Keratinocyte (primary cell): ENCODE measurements around the gene BCL11B. TPM values are rescaled to one million over a fixed set of nuclear protein-coding genes. Genes with fewer than 3 reads are reported as not detected.

Experiments used
- DNase-seq: peaks from one replicate; pipeline ENCODE4 v3.0.0-alpha.2; 2011; ENCODE audit warnings: low read depth, missing footprints, low spot score
- FAIRE-seq: peaks from 2 replicates; lab custom pipeline; 2011; peaks lifted over from hg19 to GRCh38; lab: Jason Lieb, UNC
- H2AFZ ChIP-seq: 2 replicates; pipeline ENCODE4 v1.6.0; 2012; ENCODE audit warnings: low read length, control low read depth, inconsistent platforms; ENCODE audit not compliant: control insufficient read depth
- H3K27ac ChIP-seq: 2 replicates; pipeline ENCODE4 v1.5.1; 2011; ENCODE audit warnings: low read length; ENCODE audit not compliant: control insufficient read depth, insufficient read depth
- H3K27me3 ChIP-seq: 3 replicates; pipeline ENCODE4 v1.6.0; 2011; ENCODE audit warnings: low read length; ENCODE audit not compliant: control insufficient read depth, insufficient read depth; ENCODE audit errors: extremely low read depth
- H3K36me3 ChIP-seq, 2 experiments: 2 replicates in 1 of 2; 3 replicates in 1 of 2; pipeline ENCODE4 v1.5.1; 2011; ENCODE audit warnings: low read length in 2 of 2, mild to moderate bottlenecking in 1 of 2; ENCODE audit not compliant: control insufficient read depth in 2 of 2, insufficient read depth in 2 of 2; ENCODE audit errors: extremely low read depth in 1 of 2
- H3K4me1 ChIP-seq: 3 replicates; pipeline ENCODE4 v1.5.1; 2011; ENCODE audit warnings: low read length; ENCODE audit not compliant: control insufficient read depth, insufficient read depth; ENCODE audit errors: extremely low read depth
- H3K4me2 ChIP-seq: 3 replicates; pipeline ENCODE4 v1.6.0; 2011; ENCODE audit warnings: low read depth, low read length; ENCODE audit not compliant: control insufficient read depth, insufficient read depth; ENCODE audit errors: extremely low read depth
- H3K4me3 ChIP-seq, 3 experiments: fragments of 200-600 bp in 1 of 3; sonication (generic) in 1 of 3; 2 replicates in 2 of 3; 3 replicates in 1 of 3; pipeline ENCODE4 v1.5.1; 2011 to 2016; ENCODE audit warnings: low read length in 3 of 3, mild to moderate bottlenecking in 3 of 3, control low read depth in 2 of 3, inconsistent platforms in 1 of 3, low read depth in 1 of 3, mixed read lengths in 1 of 3, mixed run types in 1 of 3, moderate library complexity in 1 of 3; ENCODE audit not compliant: control insufficient read depth in 2 of 3, insufficient read depth in 2 of 3; ENCODE audit errors: extremely low read depth in 1 of 3
- H3K79me2 ChIP-seq: 2 replicates; pipeline ENCODE4 v1.6.0; 2012; ENCODE audit warnings: low read length; ENCODE audit not compliant: control insufficient read depth, insufficient read depth
- H3K9ac ChIP-seq: 3 replicates; pipeline ENCODE4 v1.6.0; 2011; ENCODE audit warnings: low read length; ENCODE audit not compliant: control insufficient read depth, insufficient read depth; ENCODE audit errors: extremely low read depth
- H3K9me1 ChIP-seq: 3 replicates; pipeline ENCODE4 v1.6.0; 2011; ENCODE audit warnings: low read length; ENCODE audit not compliant: control insufficient read depth, insufficient read depth; ENCODE audit errors: extremely low read depth
- H3K9me3 ChIP-seq: 2 replicates; pipeline ENCODE4 v1.5.1; 2012; ENCODE audit warnings: low read depth, low read length; ENCODE audit not compliant: control insufficient read depth
- H4K20me1 ChIP-seq: 3 replicates; pipeline ENCODE4 v1.6.0; 2011; ENCODE audit warnings: low read length; ENCODE audit not compliant: control insufficient read depth, insufficient read depth; ENCODE audit errors: extremely low read depth
- EZH2 ChIP-seq: IDR thresholded peaks from one replicate; pipeline ENCODE4 v1.6.1; 2012; ENCODE audit warnings: inconsistent platforms, mild to moderate bottlenecking, low read length, moderate library complexity
- dilution Hi-C: fragments of 300-500 bp; cut with MboI; formaldehyde crosslinking; loops from one replicate; pipeline ENCODE4 v1.7.0; 2020; ENCODE audit warnings: low sequenced_read_pairs; ENCODE audit not compliant: extremely low pct_ligation_motif_present
- polyA plus RNA-seq, 5 experiments: library from polyadenylated mRNA; depleted of rRNA in 3 of 5; stranded (reverse) in 3 of 5; stranded (forward) in 1 of 5; unstranded in 1 of 5; fragments of >200 nt; gene quantifications; 1 replicate in 1 of 5; 2 replicates in 3 of 5; 3 replicates in 1 of 5; pipeline versions ENCODE4 v1.2.1 to v1.2.3, GENCODE V29; 2011 to 2012; ENCODE audit warnings: missing spikeins in 2 of 5, low read depth in 1 of 5, low replicate concordance in 1 of 5
- TF ChIP-seq, protein P1 (sequence below), 3 experiments: IDR thresholded peaks in 1 of 3; conservative IDR thresholded peaks in 1 of 3; optimal IDR thresholded peaks in 1 of 3; 2 replicates in 2 of 3; 3 replicates in 1 of 3; pipeline versions ENCODE3 to v1.5.1; 2011; ENCODE audit warnings: low read length in 3 of 3, mild to moderate bottlenecking in 3 of 3, moderate library complexity in 2 of 3, control low read depth in 1 of 3, inconsistent platforms in 1 of 3; ENCODE audit not compliant: insufficient read depth in 2 of 3; ENCODE audit errors: extremely low read depth in 1 of 3

The BCL11B gene
- polyA plus RNA-seq, 1 donor (not counting 4 experiments of a cell fraction or from before 2014, with no cell fraction given), result 5.2 TPM

DNA sequence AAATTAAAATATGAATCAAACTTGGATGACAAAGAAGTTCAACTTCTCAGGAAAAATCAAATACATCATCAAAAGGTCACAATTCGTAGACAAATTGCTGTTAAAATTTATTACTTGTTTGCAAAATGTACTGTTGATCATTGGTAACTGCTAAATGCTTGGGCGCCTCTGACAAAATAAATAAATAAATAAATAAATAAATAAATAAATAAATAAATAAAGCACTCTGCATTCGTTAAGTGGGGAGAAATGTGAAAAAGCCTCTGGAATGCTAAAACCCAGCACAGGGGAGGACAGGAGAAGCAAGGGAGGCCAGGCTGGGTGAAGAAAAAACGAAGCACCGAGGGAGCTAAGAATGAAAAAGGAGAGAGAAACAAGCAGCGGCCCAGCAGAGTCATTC, 115.2 kb downstream of the BCL11B start:
- TF ChIP-seq, protein P1, sequence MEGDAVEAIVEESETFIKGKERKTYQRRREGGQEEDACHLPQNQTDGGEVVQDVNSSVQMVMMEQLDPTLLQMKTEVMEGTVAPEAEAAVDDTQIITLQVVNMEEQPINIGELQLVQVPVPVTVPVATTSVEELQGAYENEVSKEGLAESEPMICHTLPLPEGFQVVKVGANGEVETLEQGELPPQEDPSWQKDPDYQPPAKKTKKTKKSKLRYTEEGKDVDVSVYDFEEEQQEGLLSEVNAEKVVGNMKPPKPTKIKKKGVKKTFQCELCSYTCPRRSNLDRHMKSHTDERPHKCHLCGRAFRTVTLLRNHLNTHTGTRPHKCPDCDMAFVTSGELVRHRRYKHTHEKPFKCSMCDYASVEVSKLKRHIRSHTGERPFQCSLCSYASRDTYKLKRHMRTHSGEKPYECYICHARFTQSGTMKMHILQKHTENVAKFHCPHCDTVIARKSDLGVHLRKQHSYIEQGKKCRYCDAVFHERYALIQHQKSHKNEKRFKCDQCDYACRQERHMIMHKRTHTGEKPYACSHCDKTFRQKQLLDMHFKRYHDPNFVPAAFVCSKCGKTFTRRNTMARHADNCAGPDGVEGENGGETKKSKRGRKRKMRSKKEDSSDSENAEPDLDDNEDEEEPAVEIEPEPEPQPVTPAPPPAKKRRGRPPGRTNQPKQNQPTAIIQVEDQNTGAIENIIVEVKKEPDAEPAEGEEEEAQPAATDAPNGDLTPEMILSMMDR (optimal IDR thresholded peaks at IDR 0.05 in 1 of 3, IDR thresholded peaks at IDR 0.05 in 1 of 3, conservative IDR thresholded peaks at IDR 0.05 in 1 of 3; ENCODE audit: extremely low read depth in 1 of 3, insufficient read depth in 2 of 3, low read length in 3 of 3), result no peak
- TF ChIP-seq EZH2, result no peak
- no peaks in the 10 kb centered on the region for H3K9me3 ChIP-seq
- H3K27me3 ChIP-seq, result peaks cover 8% of the 10 kb centered on the region
- H3K9ac ChIP-seq, result no peak overlapping the region
- no peaks in the 10 kb centered on the region for H4K20me1 ChIP-seq
- FAIRE-seq, result no peak
- peaks cover 2% of the 10 kb centered on the region for H3K4me1 ChIP-seq
- H2AFZ ChIP-seq, result no peak overlapping the region
- H3K4me3 ChIP-seq, result no peak overlapping the region
- no peaks in the 10 kb centered on the region for H3K36me3 ChIP-seq
- dilution Hi-C loops, result no loop called here
- no peak overlapping the region for H3K27ac ChIP-seq
- no peak overlapping the region for H3K4me2 ChIP-seq
- H3K9me1 ChIP-seq, result no peaks in the 10 kb centered on the region
- no peaks in the 10 kb centered on the region for H3K79me2 ChIP-seq
- DNase-seq, result no peak

DNA sequence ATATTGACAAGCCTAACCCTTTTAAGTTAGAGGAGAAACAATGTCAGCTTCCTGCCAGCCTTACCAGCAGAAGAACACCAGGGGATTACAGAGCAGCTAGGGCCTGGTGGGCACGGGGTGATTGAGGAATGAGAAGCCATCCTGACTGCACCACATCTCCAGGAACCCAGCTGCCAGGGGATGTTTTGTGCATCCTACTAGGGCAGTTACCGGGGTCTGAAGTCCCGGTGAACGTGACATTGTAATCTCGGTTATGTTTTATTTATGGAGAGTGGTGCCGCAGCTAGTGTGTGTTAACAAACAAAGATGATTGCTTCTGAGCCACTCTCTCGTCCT, 115.9 kb downstream of the BCL11B start:
- H3K79me2 ChIP-seq, result no peaks in the 10 kb centered on the region
- no peak for DNase-seq
- no peaks in the 10 kb centered on the region for H3K9me1 ChIP-seq
- H3K9ac ChIP-seq, result no peak overlapping the region
- H3K4me3 ChIP-seq, result no peak overlapping the region
- no peak overlapping the region for H3K4me2 ChIP-seq
- H2AFZ ChIP-seq, result no peak overlapping the region
- no peaks in the 10 kb centered on the region for H3K36me3 ChIP-seq
- H3K27ac ChIP-seq, result no peak overlapping the region
- no peaks in the 10 kb centered on the region for H4K20me1 ChIP-seq
- H3K9me3 ChIP-seq, result no peaks in the 10 kb centered on the region
- peaks cover 8% of the 10 kb centered on the region for H3K27me3 ChIP-seq
- no peak for FAIRE-seq
- TF ChIP-seq, protein P1 (optimal IDR thresholded peaks at IDR 0.05 in 1 of 3, IDR thresholded peaks at IDR 0.05 in 1 of 3, conservative IDR thresholded peaks at IDR 0.05 in 1 of 3; ENCODE audit: extremely low read depth in 1 of 3, insufficient read depth in 2 of 3, low read length in 3 of 3), result no peak
- no peak for TF ChIP-seq EZH2
- H3K4me1 ChIP-seq, result peaks cover 2% of the 10 kb centered on the region
- dilution Hi-C loops, result no loop called here
